Measurements from ENCODE around the gene PSAT1.

The PSAT1 gene

GRCh38 chr9:78292026-78292425 is 4.9 kb upstream of the PSAT1 start:
- Histone ChIP-seq H3K14ac (ENCODE audit: low read length) (no peak overlapping the region), H3K18ac (ENCODE audit: low read length) (no peak overlapping the region), H3K4me3 (ENCODE audit: low read depth, low read length) (no peak overlapping the region), H3K4me1 (ENCODE audit: control insufficient read depth in 1 of 2, insufficient read depth in 2 of 2, low read length in 2 of 2) (peaks cover 0 to 4% of the 10 kb centered on the region in 2 experiments), H4K91ac (ENCODE audit: low read depth, low read length) (no peak overlapping the region), H2AFZ (ENCODE audit: insufficient read depth, low read length, poor library complexity) (no peak overlapping the region), H3K23ac (ENCODE audit: low read length) (no peak overlapping the region), H2BK12ac (ENCODE audit: low read length) (no peak overlapping the region), H3K79me1 (ENCODE audit: low read length) (peaks cover 7% of the 10 kb centered on the region), H3K79me2 (ENCODE audit: control insufficient read depth, insufficient read depth, low read length, poor library complexity) (peaks cover 3% of the 10 kb centered on the region), H3K27ac (ENCODE audit: low read depth, low read length) (no peak overlapping the region), H2BK5ac (ENCODE audit: low read depth, low read length, poor library complexity) (no peak overlapping the region), H3K36me3 (ENCODE audit: control insufficient read depth in 1 of 2, insufficient read depth in 2 of 2, low read length in 2 of 2) (no peaks in the 10 kb centered on the region), H2AK5ac (ENCODE audit: low read length) (no peak overlapping the region), H4K12ac (ENCODE audit: low read depth, low read length) (no peak overlapping the region), H3K27me3 (ENCODE audit: insufficient read depth, low read length) (no peaks in the 10 kb centered on the region), H3K9me3 (ENCODE audit: insufficient read depth, low read depth, low read length) (no peaks in the 10 kb centered on the region), H3K9ac (ENCODE audit: low read length) (no peak overlapping the region), H4K8ac (ENCODE audit: low read depth, low read length) (no peak overlapping the region), H3K4ac (ENCODE audit: low read depth, low read length) (no peak overlapping the region), H3K4me2 (ENCODE audit: low read length) (no peak overlapping the region), H2BK120ac (ENCODE audit: insufficient read depth, low read length, poor library complexity) (no peak overlapping the region)
- no peak for DNase-seq
- no CpG with 5 or more reads among the region's 6 CpGs for WGBS (ENCODE audit: extremely low coverage, insufficient coverage, insufficient read length)

- Histone ChIP-seq H3K14ac (ENCODE audit: low read length) (no peak overlapping the region), H3K36me3 (ENCODE audit: control insufficient read depth in 1 of 2, insufficient read depth in 2 of 2, low read length in 2 of 2) (no peaks in the 10 kb centered on the region), H2AFZ (ENCODE audit: insufficient read depth, low read length, poor library complexity) (no peak overlapping the region), H4K91ac (ENCODE audit: low read depth, low read length) (no peak overlapping the region), H3K18ac (ENCODE audit: low read length) (no peak overlapping the region), H3K4me3 (ENCODE audit: low read depth, low read length) (no peak overlapping the region), H3K79me2 (ENCODE audit: control insufficient read depth, insufficient read depth, low read length, poor library complexity) (peaks cover 8% of the 10 kb centered on the region), H4K8ac (ENCODE audit: low read depth, low read length) (no peak overlapping the region), H2BK5ac (ENCODE audit: low read depth, low read length, poor library complexity) (no peak overlapping the region), H3K4me1 (ENCODE audit: control insufficient read depth in 1 of 2, insufficient read depth in 2 of 2, low read length in 2 of 2) (peaks cover 0 to 9% of the 10 kb centered on the region in 2 experiments), H3K27ac (ENCODE audit: low read depth, low read length) (no peak overlapping the region), H3K27me3 (ENCODE audit: insufficient read depth, low read length) (no peaks in the 10 kb centered on the region), H3K79me1 (ENCODE audit: low read length) (peaks cover 12% of the 10 kb centered on the region), H2BK120ac (ENCODE audit: insufficient read depth, low read length, poor library complexity) (no peak overlapping the region), H3K23ac (ENCODE audit: low read length) (no peak overlapping the region), H3K9me3 (ENCODE audit: insufficient read depth, low read depth, low read length) (no peaks in the 10 kb centered on the region), H3K9ac (ENCODE audit: low read length) (no peak overlapping the region), H3K4ac (ENCODE audit: low read depth, low read length) (no peak overlapping the region), H4K12ac (ENCODE audit: low read depth, low read length) (no peak overlapping the region), H3K4me2 (ENCODE audit: low read length) (no peak overlapping the region), H2AK5ac (ENCODE audit: low read length) (no peak overlapping the region), H2BK12ac (ENCODE audit: low read length) (no peak overlapping the region)
- DNase-seq: no peak
- no CpG with 5 or more reads among the region's 9 CpGs for WGBS (ENCODE audit: extremely low coverage, insufficient coverage, insufficient read length)
Measured at GRCh38 chr9:78292716-78293497, 4.0 kb upstream of the PSAT1 start.

- H3K79me1 ChIP-seq (ENCODE audit: low read length): peaks cover 12% of the 10 kb centered on the region
- peaks cover 0 to 9% of the 10 kb centered on the region in 2 experiments for H3K4me1 ChIP-seq (ENCODE audit: control insufficient read depth in 1 of 2, insufficient read depth in 2 of 2, low read length in 2 of 2)
Measured at GRCh38 chr9:78294290-78295176, 2.4 kb upstream of the PSAT1 start.

GRCh38 chr9:78295177-78295575 is 1.7 kb upstream of the PSAT1 start:
- H2AK5ac ChIP-seq (ENCODE audit: low read length): no peak overlapping the region
- no peak overlapping the region for H4K8ac ChIP-seq (ENCODE audit: low read depth, low read length)
- H3K79me2 ChIP-seq (ENCODE audit: control insufficient read depth, insufficient read depth, low read length, poor library complexity): peaks cover 8% of the 10 kb centered on the region
- no peak overlapping the region for H4K12ac ChIP-seq (ENCODE audit: low read depth, low read length)
- no peak overlapping the region for H3K18ac ChIP-seq (ENCODE audit: low read length)
- H3K4me2 ChIP-seq (ENCODE audit: low read length): no peak overlapping the region
- H3K4me1 ChIP-seq (ENCODE audit: control insufficient read depth in 1 of 2, insufficient read depth in 2 of 2, low read length in 2 of 2): peaks cover 0 to 9% of the 10 kb centered on the region in 2 experiments
- no peak overlapping the region for H2BK120ac ChIP-seq (ENCODE audit: insufficient read depth, low read length, poor library complexity)
- H3K4ac ChIP-seq (ENCODE audit: low read depth, low read length): no peak overlapping the region
- H3K9ac ChIP-seq (ENCODE audit: low read length): no peak overlapping the region
- H2AFZ ChIP-seq (ENCODE audit: insufficient read depth, low read length, poor library complexity): no peak overlapping the region
- no peak overlapping the region for H3K4me3 ChIP-seq (ENCODE audit: low read depth, low read length)
- no peaks in the 10 kb centered on the region for H3K9me3 ChIP-seq (ENCODE audit: insufficient read depth, low read depth, low read length)
- H2BK5ac ChIP-seq (ENCODE audit: low read depth, low read length, poor library complexity): no peak overlapping the region
- no peak overlapping the region for H3K27ac ChIP-seq (ENCODE audit: low read depth, low read length)
- DNase-seq: no peak
- no peak overlapping the region for H2BK12ac ChIP-seq (ENCODE audit: low read length)
- peaks cover 12% of the 10 kb centered on the region for H3K79me1 ChIP-seq (ENCODE audit: low read length)
- WGBS (ENCODE audit: extremely low coverage, insufficient coverage, insufficient read length): no CpG with 5 or more reads among the region's 3 CpGs
- H3K14ac ChIP-seq (ENCODE audit: low read length): no peak overlapping the region
- no peak overlapping the region for H4K91ac ChIP-seq (ENCODE audit: low read depth, low read length)
- H3K36me3 ChIP-seq (ENCODE audit: control insufficient read depth in 1 of 2, insufficient read depth in 2 of 2, low read length in 2 of 2): no peaks in the 10 kb centered on the region
- no peaks in the 10 kb centered on the region for H3K27me3 ChIP-seq (ENCODE audit: insufficient read depth, low read length)
- no peak overlapping the region for H3K23ac ChIP-seq (ENCODE audit: low read length)

More at GRCh38 chr9:78294290-78295176, 2.4 kb upstream of the PSAT1 start:
- no peak for DNase-seq
- Histone ChIP-seq H2AFZ (ENCODE audit: insufficient read depth, low read length, poor library complexity) (no peak overlapping the region), H3K4me3 (ENCODE audit: low read depth, low read length) (no peak overlapping the region), H3K14ac (ENCODE audit: low read length) (no peak overlapping the region), H2BK120ac (ENCODE audit: insufficient read depth, low read length, poor library complexity) (no peak overlapping the region), H2BK5ac (ENCODE audit: low read depth, low read length, poor library complexity) (no peak overlapping the region), H3K79me2 (ENCODE audit: control insufficient read depth, insufficient read depth, low read length, poor library complexity) (peaks cover 8% of the 10 kb centered on the region), H3K18ac (ENCODE audit: low read length) (no peak overlapping the region), H2AK5ac (ENCODE audit: low read length) (no peak overlapping the region), H3K27ac (ENCODE audit: low read depth, low read length) (no peak overlapping the region), H3K27me3 (ENCODE audit: insufficient read depth, low read length) (no peaks in the 10 kb centered on the region), H3K4me2 (ENCODE audit: low read length) (no peak overlapping the region), H4K12ac (ENCODE audit: low read depth, low read length) (no peak overlapping the region), H4K91ac (ENCODE audit: low read depth, low read length) (no peak overlapping the region), H2BK12ac (ENCODE audit: low read length) (no peak overlapping the region), H3K9ac (ENCODE audit: low read length) (no peak overlapping the region), H3K4ac (ENCODE audit: low read depth, low read length) (no peak overlapping the region), H3K9me3 (ENCODE audit: insufficient read depth, low read depth, low read length) (no peaks in the 10 kb centered on the region), H3K36me3 (ENCODE audit: control insufficient read depth in 1 of 2, insufficient read depth in 2 of 2, low read length in 2 of 2) (no peaks in the 10 kb centered on the region), H3K23ac (ENCODE audit: low read length) (no peak overlapping the region), H4K8ac (ENCODE audit: low read depth, low read length) (no peak overlapping the region)
- WGBS (ENCODE audit: extremely low coverage, insufficient coverage, insufficient read length): no CpG with 5 or more reads among the region's 5 CpGs
